ENCODE data around the gene RAB12.
"Not testable (repeated sequence)": the region's sequence is repeated elsewhere in the genome, so short reads cannot be mapped to it uniquely, and the experiment has no call there.

RAB12 gene

GRCh38 chr18:8614875-8615274 is 5.6 kb downstream of the RAB12 start:
- no peak for DNase-seq

- DNase-seq: no peak
These were observed 6.3 kb downstream of the RAB12 start for GRCh38 chr18:8615397-8616027.

- no peak for DNase-seq
These were observed 6.8 kb downstream of the RAB12 start for GRCh38 chr18:8616028-8616401.

- DNase-seq: no peak
These were observed 8.7 kb downstream of the RAB12 start for GRCh38 chr18:8617907-8618306.

- no peak for DNase-seq
These were observed 9.8 kb downstream of the RAB12 start for GRCh38 chr18:8619041-8619440.

GRCh38 chr18:8619835-8620577 is 10.8 kb downstream of the RAB12 start:
- DNase-seq: no peak

- DNase-seq: no peak
These were observed 11.6 kb downstream of the RAB12 start for GRCh38 chr18:8620845-8621244.

GRCh38 chr18:8622625-8623024 is 13.4 kb downstream of the RAB12 start:
- DNase-seq: not testable (repeated sequence)

- no peak for DNase-seq
These were observed 14.4 kb downstream of the RAB12 start for GRCh38 chr18:8623549-8624106.

- no peak for DNase-seq
These were observed 16.3 kb downstream of the RAB12 start for GRCh38 chr18:8625461-8626092.

- DNase-seq: no peak
These were observed 17.3 kb downstream of the RAB12 start for GRCh38 chr18:8626414-8627106.

- DNase-seq: no peak
These were observed 17.9 kb downstream of the RAB12 start for GRCh38 chr18:8627107-8627472.

- no peak for DNase-seq
These were observed 18.3 kb downstream of the RAB12 start for GRCh38 chr18:8627540-8627939.

GRCh38 chr18:8629602-8630001 is 20.4 kb downstream of the RAB12 start:
- DNase-seq: no peak

- no peak for DNase-seq
These were observed 21.3 kb downstream of the RAB12 start for GRCh38 chr18:8630546-8630945.

GRCh38 chr18:8631265-8631664 is 22.0 kb downstream of the RAB12 start:
- no peak for DNase-seq

GRCh38 chr18:8632386-8632785 is 23.1 kb downstream of the RAB12 start:
- no peak for DNase-seq

GRCh38 chr18:8634508-8634907 is 25.3 kb downstream of the RAB12 start:
- no peak for DNase-seq

GRCh38 chr18:8635087-8635486 is 25.9 kb downstream of the RAB12 start:
- no peak for DNase-seq

- DNase-seq: no peak
These were observed 30.5 kb downstream of the RAB12 start for GRCh38 chr18:8639762-8640161.

- no peak for DNase-seq
These were observed 34.2 kb downstream of the RAB12 start for GRCh38 chr18:8643326-8643878.

GRCh38 chr18:8647359-8647758 is 38.1 kb downstream of the RAB12 start:
- not testable (repeated sequence) for DNase-seq
